ENCODE data around the gene UBE2H. TPM values are rescaled to one million over a fixed set of nuclear protein-coding genes. Genes with fewer than 3 reads are reported as not detected.

Gene UBE2H
- total RNA-seq, 2 donors from 2014 or later, result 92.6 to 93.4 TPM

- TF ChIP-seq CTCF (IDR thresholded peaks at IDR 0.05) (no peak), POLR2A (IDR thresholded peaks at IDR 0.05) (no peak)
- intact Hi-C loops (cut with DNase I), result no loop called here
- no peaks in the 10 kb centered on the region for H3K9me3 ChIP-seq
- H3K4me1 ChIP-seq, result peaks cover 23% of the 10 kb centered on the region
- no peaks in the 10 kb centered on the region for H3K27me3 ChIP-seq
- H3K36me3 ChIP-seq (replicated peaks in 1 of 2; ENCODE audit: insufficient read depth in 1 of 2, low read depth in 2 of 2), result no peaks in the 10 kb centered on the region
- no peak overlapping the region for H3K4me3 ChIP-seq
- DNase-seq, result no peak
- ATAC-seq, result no peak
- no peak overlapping the region for H3K27ac ChIP-seq
- WGBS, 2 donors, result 60 to 74% methylated on average over 5 of the region's 5 CpGs
These were observed 150.9 kb downstream of the UBE2H start for GRCh38 chr7:129801882-129802281.

- no peak overlapping the region for H3K27ac ChIP-seq
- intact Hi-C loops (cut with DNase I), result no loop called here
- no peaks in the 10 kb centered on the region for H3K36me3 ChIP-seq (replicated peaks in 1 of 2; ENCODE audit: insufficient read depth in 1 of 2, low read depth in 2 of 2)
- 82 to 87% methylated on average over 7 of the region's 7 CpGs for WGBS, 2 donors
- ATAC-seq (no peak), DNase-seq (no peak)
- no peak overlapping the region for H3K4me3 ChIP-seq
- no peaks in the 10 kb centered on the region for H3K27me3 ChIP-seq
- H3K4me1 ChIP-seq, result peaks cover 23% of the 10 kb centered on the region
- no peaks in the 10 kb centered on the region for H3K9me3 ChIP-seq
- TF ChIP-seq POLR2A (IDR thresholded peaks at IDR 0.05), result no peak
- no peak for TF ChIP-seq CTCF (IDR thresholded peaks at IDR 0.05)
These were observed 151.9 kb downstream of the UBE2H start for GRCh38 chr7:129800901-129801300.

GRCh38 chr7:129799350-129799955, 153.3 kb downstream of the UBE2H start:
- WGBS, 2 donors, result 78 to 86% methylated on average over 4 to 12 of the region's 13 CpGs
- no peak for TF ChIP-seq POLR2A (IDR thresholded peaks at IDR 0.05)
- no peak for TF ChIP-seq CTCF (IDR thresholded peaks at IDR 0.05)
- ATAC-seq (no peak), DNase-seq (no peak)
- Histone ChIP-seq H3K27ac (no peak overlapping the region), H3K36me3 (replicated peaks in 1 of 2; ENCODE audit: insufficient read depth in 1 of 2, low read depth in 2 of 2) (no peaks in the 10 kb centered on the region), H3K4me1 (peaks cover 11% of the 10 kb centered on the region), H3K9me3 (no peaks in the 10 kb centered on the region), H3K27me3 (no peaks in the 10 kb centered on the region), H3K4me3 (no peak overlapping the region)
- intact Hi-C loops (cut with DNase I), result no loop called here

- Histone ChIP-seq H3K36me3 (replicated peaks in 1 of 2; ENCODE audit: insufficient read depth in 1 of 2, low read depth in 2 of 2) (no peaks in the 10 kb centered on the region), H3K4me3 (no peak overlapping the region), H3K9me3 (no peaks in the 10 kb centered on the region), H3K27ac (no peak overlapping the region), H3K4me1 (peaks cover 4% of the 10 kb centered on the region), H3K27me3 (no peaks in the 10 kb centered on the region)
- intact Hi-C loops (cut with DNase I), result no loop called here
- ATAC-seq, result no peak
- WGBS, 2 donors, result 89 to 91% methylated on average over 15 to 16 of the region's 16 CpGs
- TF ChIP-seq POLR2A (IDR thresholded peaks at IDR 0.05) (no peak), CTCF (IDR thresholded peaks at IDR 0.05) (no peak)
- DNase-seq, result no peak
These were observed 154.0 kb downstream of the UBE2H start for GRCh38 chr7:129798616-129799349.

Measured in body of pancreas (tissue), 4 donors.